Adrenal gland (tissue), 5 donors: ENCODE results near the gene TOX2.

Source experiments
- CTCF ChIP-seq, 6 experiments: fragments of 450-650 bp in 4 of 6; fragments of 200-600 bp in 2 of 6; sonication (generic) in 1 of 6; IDR thresholded peaks; 1 replicate in 5 of 6; 2 replicates in 1 of 6; pipeline versions ENCODE4 v1.5.1 to v1.8.0; 2016 to 2021; ENCODE audit warnings: antibody characterized with exemption in 6 of 6, mild to moderate bottlenecking in 2 of 6, moderate library complexity in 1 of 6
- POLR2A ChIP-seq, 2 donors: fragments of 450-650 bp; IDR thresholded peaks; one replicate each; pipeline ENCODE4 v1.6.1; 2017; ENCODE audit warnings: antibody characterized with exemption in 2 of 2, mild to moderate bottlenecking in 2 of 2, moderate library complexity in 1 of 2
- donor health status: DM: no; HTN: no; CAD: no.

GRCh38 chr20:44118185-44119033 lies 203.8 kb downstream of the TOX2 start:
- TF ChIP-seq CTCF (IDR thresholded peaks at IDR 0.05) (no peak), POLR2A (IDR thresholded peaks at IDR 0.05) (no peak)
